A549 (cell line): ENCODE results near the gene PPP5C. TPM values are rescaled to one million over a fixed set of nuclear protein-coding genes. Genes with fewer than 3 reads are reported as not detected.

ENCODE experiments used
- ATAC-seq, 2 experiments: fragments of 200-7000 bp in 1 of 2; fragments of >200 bp in 1 of 2; cut with Nextera tagmentation in 1 of 2; cut with Tn5 transposase in 1 of 2; 3 replicates each; pipeline versions ENCODE4 v1.8.0 to v1.9.1; 2018 to 2020; ENCODE audit warnings: mild to moderate bottlenecking in 1 of 2, moderate library complexity in 1 of 2
- CTCF ChIA-PET: fragments of 300-600 bp; sonication (Branson Sonifier 250); formaldehyde crosslinking; extraction: SDS; loops from one replicate; lab custom pipeline; 2021; ENCODE audit warnings: antibody characterized with exemption, inconsistent platforms; lab: Yijun Ruan, JAX
- POLR2A ChIA-PET: fragments of 350-600 bp; formaldehyde crosslinking; extraction: SDS; loops from one replicate; lab custom pipeline; 2021; ENCODE audit warnings: antibody characterized with exemption, inconsistent platforms; lab: Yijun Ruan, JAX
- DNase-seq, 2 experiments: peaks; one replicate each; pipeline versions ENCODE4 v3.0.0 to v3.0.0-alpha.2; 2011 to 2016; ENCODE audit warnings: low read depth in 1 of 2, low spot score in 1 of 2
- FAIRE-seq: peaks from 2 replicates; lab custom pipeline; 2011; peaks lifted over from hg19 to GRCh38; lab: Jason Lieb, UNC
- H3K27ac ChIP-seq, 2 experiments: fragments of >200 bp; sonication (Bioruptor Twin); formaldehyde crosslinking; 3 replicates each; pipeline ENCODE4 v1.5.1; 2016 to 2017
- H3K4me1 ChIP-seq: fragments of >200 bp; sonication (Bioruptor Twin); formaldehyde crosslinking; 3 replicates; pipeline ENCODE4 v1.6.1; 2016
- H3K4me2 ChIP-seq: fragments of >200 bp; sonication (Bioruptor Twin); formaldehyde crosslinking; 3 replicates; pipeline ENCODE4 v1.6.1; 2016
- H3K4me3 ChIP-seq: fragments of >200 bp; sonication (Bioruptor Twin); formaldehyde crosslinking; 3 replicates; pipeline ENCODE4 v1.5.1; 2016
- H3K9me3 ChIP-seq: fragments of >200 bp; sonication (Bioruptor Twin); formaldehyde crosslinking; 3 replicates; pipeline ENCODE4 v1.6.1; 2016
- CBX8 ChIP-seq: fragments of 200-600 bp; sonication (generic); IDR thresholded peaks from 2 replicates; pipeline ENCODE4 v1.6.1; 2016
- CEBPB ChIP-seq, 2 experiments: fragments of >200 bp in 1 of 2; sonication (Bioruptor Twin) in 1 of 2; formaldehyde crosslinking in 1 of 2; IDR thresholded peaks; 2 replicates each; pipeline ENCODE4 v1.6.1; 2012 to 2016
- CHD4 ChIP-seq: fragments of 200-600 bp; sonication (generic); IDR thresholded peaks from 2 replicates; pipeline ENCODE4 v1.6.1; 2016; ENCODE audit warnings: antibody characterized with exemption, mild to moderate bottlenecking, borderline replicate concordance
- EHF ChIP-seq: fragments of 250-450 bp; sonication (Bioruptor Pico); IDR thresholded peaks from 2 replicates; pipeline ENCODE4 v1.5.0; 2020; ENCODE audit warnings: mild to moderate bottlenecking
- EHMT2 ChIP-seq: fragments of 200-600 bp; sonication (generic); IDR thresholded peaks from 2 replicates; pipeline ENCODE4 v1.6.1; 2016; ENCODE audit warnings: antibody characterized with exemption, low read depth, mild to moderate bottlenecking, moderate library complexity
- ESRRA ChIP-seq: fragments of 150-350 bp; IDR thresholded peaks from 2 replicates; pipeline ENCODE4 v1.6.1; 2014; ENCODE audit warnings: mild to moderate bottlenecking, low read length, borderline replicate concordance
- FOSL2 ChIP-seq, 2 experiments: fragments of 450-650 bp in 1 of 2; fragments of >200 bp in 1 of 2; sonication (Bioruptor Twin) in 1 of 2; formaldehyde crosslinking; IDR thresholded peaks; 2 replicates each; pipeline versions ENCODE4 v1.5.0 to v1.6.1; 2016 to 2020; ENCODE audit warnings: mild to moderate bottlenecking in 1 of 2, moderate library complexity in 1 of 2
- FOXS1 ChIP-seq: fragments of 250-450 bp; sonication (Bioruptor Pico); IDR thresholded peaks from 2 replicates; pipeline ENCODE4 v1.5.0; 2020; ENCODE audit warnings: mild to moderate bottlenecking, moderate library complexity
- HDAC2 ChIP-seq: fragments of 200-600 bp; sonication (generic); IDR thresholded peaks from 2 replicates; pipeline ENCODE4 v1.6.1; 2016
- HOXA7 ChIP-seq: fragments of 250-450 bp; sonication (Bioruptor Pico); IDR thresholded peaks from 2 replicates; pipeline ENCODE4 v1.5.0; 2020; ENCODE audit warnings: mild to moderate bottlenecking, moderate library complexity
- HOXB5 ChIP-seq: fragments of 250-450 bp; sonication (Bioruptor Pico); IDR thresholded peaks from 2 replicates; pipeline ENCODE4 v1.5.0; 2020; ENCODE audit warnings: mild to moderate bottlenecking, moderate library complexity
- JUNB ChIP-seq: fragments of >200 bp; sonication (Bioruptor Twin); formaldehyde crosslinking; IDR thresholded peaks from 2 replicates; pipeline ENCODE4 v1.6.1; 2016
- KDM5A ChIP-seq: fragments of 200-600 bp; sonication (generic); IDR thresholded peaks from 2 replicates; pipeline ENCODE4 v1.6.1; 2016; ENCODE audit warnings: antibody characterized with exemption, mild to moderate bottlenecking
- MAZ ChIP-seq: fragments of 150-350 bp; IDR thresholded peaks from 2 replicates; pipeline ENCODE4 v1.6.1; 2014; ENCODE audit warnings: antibody characterized with exemption, low read depth, low read length, borderline replicate concordance
- PHF8 ChIP-seq: fragments of 200-600 bp; sonication (generic); IDR thresholded peaks from 2 replicates; pipeline ENCODE4 v1.6.1; 2016; ENCODE audit warnings: low read depth, mild to moderate bottlenecking, antibody characterized with exemption, moderate library complexity, borderline replicate concordance
- RARB ChIP-seq: fragments of 250-450 bp; sonication (Bioruptor Pico); IDR thresholded peaks from 2 replicates; pipeline ENCODE4 v1.8.0; 2021; ENCODE audit warnings: mild to moderate bottlenecking, moderate library complexity
- RNF2 ChIP-seq: fragments of 200-600 bp; sonication (generic); IDR thresholded peaks from 2 replicates; pipeline ENCODE4 v1.6.1; 2016; ENCODE audit warnings: low read depth, mild to moderate bottlenecking, antibody characterized with exemption, moderate library complexity, borderline replicate concordance
- SMC3 ChIP-seq: fragments of >200 bp; sonication (Bioruptor Twin); formaldehyde crosslinking; IDR thresholded peaks from 3 replicates; pipeline ENCODE4 v1.6.1; 2018; ENCODE audit warnings: inconsistent platforms
- TP53 ChIP-seq: fragments of 250-450 bp; sonication (Bioruptor Pico); IDR thresholded peaks from 2 replicates; pipeline ENCODE4 v1.5.0; 2021; ENCODE audit warnings: mild to moderate bottlenecking, moderate library complexity
- ZNF302 ChIP-seq: fragments of 250-450 bp; sonication (Bioruptor Pico); IDR thresholded peaks from 2 replicates; pipeline ENCODE4 v1.9.0; 2021; ENCODE audit warnings: inconsistent platforms, mild to moderate bottlenecking, moderate library complexity
- ZSCAN20 ChIP-seq: fragments of 250-450 bp; sonication (Bioruptor Pico); IDR thresholded peaks from 2 replicates; pipeline ENCODE4 v1.8.0; 2022; ENCODE audit warnings: mild to moderate bottlenecking, moderate library complexity
- WGBS: methylation state at CpG from one replicate; pipeline ENCODE4 v1.1.6; 2017; ENCODE audit errors: missing lambda C conversion rate; 5-methylcytosine and 5-hydroxymethylcytosine counted together
- polyA plus RNA-seq, 4 experiments: library from polyadenylated mRNA; depleted of rRNA in 3 of 4; stranded (reverse); fragments of >200 nt; fragmentation: RNase III in 1 of 4; extraction: RNeasy Plus Mini Kit Qiagen cat#74134 plus additional on column Dnase treatment in 1 of 4; gene quantifications; 2 replicates in 3 of 4; 3 replicates in 1 of 4; pipeline ENCODE4 v1.2.3, GENCODE V29; 2011 to 2017
- TF ChIP-seq, protein P1 (sequence below): fragments of 250-450 bp; sonication (Bioruptor Pico); IDR thresholded peaks from 2 replicates; pipeline ENCODE4 v1.5.0; 2020; ENCODE audit warnings: low read depth, mild to moderate bottlenecking, moderate library complexity
- TF ChIP-seq, protein P2 (sequence below): IDR thresholded peaks from 2 replicates; pipeline ENCODE4 v1.6.1; 2012
- TF ChIP-seq, protein P3 (sequence below): fragments of 150-350 bp; IDR thresholded peaks from 2 replicates; pipeline ENCODE4 v1.6.1; 2014; ENCODE audit warnings: low read depth, mild to moderate bottlenecking, low read length
- TF ChIP-seq, protein P4 (sequence below): fragments of 200-600 bp; sonication (generic); IDR thresholded peaks from 2 replicates; pipeline ENCODE4 v1.6.1; 2016; ENCODE audit warnings: antibody characterized with exemption, mild to moderate bottlenecking, moderate library complexity

Gene PPP5C
- polyA plus RNA-seq, 2 of the 4 experiments (the other 2 are of a cell fraction), result 94.2 to 107 TPM

DNA sequence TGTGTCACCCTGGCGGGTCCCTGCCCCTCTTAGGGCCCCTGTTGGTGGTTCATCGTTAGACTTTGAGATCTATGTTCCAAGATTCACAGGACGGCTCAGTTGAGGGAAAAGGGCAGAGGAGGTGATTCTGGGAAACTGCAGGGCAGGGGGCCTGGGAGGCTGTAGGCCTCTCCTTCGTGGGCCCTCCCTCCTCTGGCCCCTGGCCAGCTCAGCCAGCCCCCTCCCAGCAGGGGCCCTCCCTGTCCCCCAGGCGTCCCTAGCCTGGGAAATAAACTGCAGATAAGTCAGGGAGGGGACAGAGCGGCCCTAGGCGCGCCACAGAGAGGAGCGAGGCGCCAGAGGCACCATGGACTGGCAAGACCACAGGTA, 43.6 kb upstream of the PPP5C start:
- Histone ChIP-seq H3K27ac (no peak overlapping the region; a peak in 1 of 6 replicates), H3K4me3 (no peak overlapping the region), H3K9me3 (peaks cover 27% of the 10 kb centered on the region), H3K4me2 (no peak overlapping the region), H3K4me1 (peaks cover 27% of the 10 kb centered on the region)
- CTCF ChIA-PET, result interaction anchor here (0.6 to 1.8 kb wide), 4 partner anchors 20 to 537 kb away, joined by 3 to 9 read pairs (median 4); no protein-coding TSS in a partner anchor
- no peak for TF ChIP-seq KDM5A
- no peak for TF ChIP-seq ZNF302 (CRISPR knock-in tag)
- TF ChIP-seq CEBPB (IDR thresholded peaks at IDR 0.05), result no peak
- no peak for TF ChIP-seq CBX8
- no peak for TF ChIP-seq FOSL2 (IDR thresholded peaks at IDR 0.05)
- TF ChIP-seq FOSL2 (CRISPR knock-in tag; IDR thresholded peaks at IDR 0.05), result no peak
- TF ChIP-seq PHF8, result no peak
- no peak for TF ChIP-seq JUNB
- no peak for TF ChIP-seq ZSCAN20
- no peak for TF ChIP-seq RARB
- TF ChIP-seq EHF (CRISPR knock-in tag), result no peak
- no peak for TF ChIP-seq CHD4
- TF ChIP-seq MAZ, result no peak
- TF ChIP-seq HOXB5 (CRISPR knock-in tag), result no peak
- TF ChIP-seq TP53 (CRISPR knock-in tag), result no peak
- TF ChIP-seq HOXA7, result no peak
- TF ChIP-seq, protein P1, sequence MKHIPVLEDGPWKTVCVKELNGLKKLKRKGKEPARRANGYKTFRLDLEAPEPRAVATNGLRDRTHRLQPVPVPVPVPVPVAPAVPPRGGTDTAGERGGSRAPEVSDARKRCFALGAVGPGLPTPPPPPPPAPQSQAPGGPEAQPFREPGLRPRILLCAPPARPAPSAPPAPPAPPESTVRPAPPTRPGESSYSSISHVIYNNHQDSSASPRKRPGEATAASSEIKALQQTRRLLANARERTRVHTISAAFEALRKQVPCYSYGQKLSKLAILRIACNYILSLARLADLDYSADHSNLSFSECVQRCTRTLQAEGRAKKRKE, result no peak
- TF ChIP-seq, protein P2, sequence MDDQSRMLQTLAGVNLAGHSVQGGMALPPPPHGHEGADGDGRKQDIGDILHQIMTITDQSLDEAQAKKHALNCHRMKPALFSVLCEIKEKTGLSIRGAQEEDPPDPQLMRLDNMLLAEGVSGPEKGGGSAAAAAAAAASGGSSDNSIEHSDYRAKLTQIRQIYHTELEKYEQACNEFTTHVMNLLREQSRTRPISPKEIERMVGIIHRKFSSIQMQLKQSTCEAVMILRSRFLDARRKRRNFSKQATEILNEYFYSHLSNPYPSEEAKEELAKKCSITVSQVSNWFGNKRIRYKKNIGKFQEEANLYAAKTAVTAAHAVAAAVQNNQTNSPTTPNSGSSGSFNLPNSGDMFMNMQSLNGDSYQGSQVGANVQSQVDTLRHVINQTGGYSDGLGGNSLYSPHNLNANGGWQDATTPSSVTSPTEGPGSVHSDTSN, result no peak
- TF ChIP-seq, protein P3, sequence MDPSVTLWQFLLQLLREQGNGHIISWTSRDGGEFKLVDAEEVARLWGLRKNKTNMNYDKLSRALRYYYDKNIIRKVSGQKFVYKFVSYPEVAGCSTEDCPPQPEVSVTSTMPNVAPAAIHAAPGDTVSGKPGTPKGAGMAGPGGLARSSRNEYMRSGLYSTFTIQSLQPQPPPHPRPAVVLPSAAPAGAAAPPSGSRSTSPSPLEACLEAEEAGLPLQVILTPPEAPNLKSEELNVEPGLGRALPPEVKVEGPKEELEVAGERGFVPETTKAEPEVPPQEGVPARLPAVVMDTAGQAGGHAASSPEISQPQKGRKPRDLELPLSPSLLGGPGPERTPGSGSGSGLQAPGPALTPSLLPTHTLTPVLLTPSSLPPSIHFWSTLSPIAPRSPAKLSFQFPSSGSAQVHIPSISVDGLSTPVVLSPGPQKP, result no peak
- WGBS, result 84% methylated on average over 10 of the region's 10 CpGs
- FAIRE-seq, result no peak
- POLR2A ChIA-PET, result no interaction called here
- no peak for ATAC-seq
- no peak for DNase-seq

DNA sequence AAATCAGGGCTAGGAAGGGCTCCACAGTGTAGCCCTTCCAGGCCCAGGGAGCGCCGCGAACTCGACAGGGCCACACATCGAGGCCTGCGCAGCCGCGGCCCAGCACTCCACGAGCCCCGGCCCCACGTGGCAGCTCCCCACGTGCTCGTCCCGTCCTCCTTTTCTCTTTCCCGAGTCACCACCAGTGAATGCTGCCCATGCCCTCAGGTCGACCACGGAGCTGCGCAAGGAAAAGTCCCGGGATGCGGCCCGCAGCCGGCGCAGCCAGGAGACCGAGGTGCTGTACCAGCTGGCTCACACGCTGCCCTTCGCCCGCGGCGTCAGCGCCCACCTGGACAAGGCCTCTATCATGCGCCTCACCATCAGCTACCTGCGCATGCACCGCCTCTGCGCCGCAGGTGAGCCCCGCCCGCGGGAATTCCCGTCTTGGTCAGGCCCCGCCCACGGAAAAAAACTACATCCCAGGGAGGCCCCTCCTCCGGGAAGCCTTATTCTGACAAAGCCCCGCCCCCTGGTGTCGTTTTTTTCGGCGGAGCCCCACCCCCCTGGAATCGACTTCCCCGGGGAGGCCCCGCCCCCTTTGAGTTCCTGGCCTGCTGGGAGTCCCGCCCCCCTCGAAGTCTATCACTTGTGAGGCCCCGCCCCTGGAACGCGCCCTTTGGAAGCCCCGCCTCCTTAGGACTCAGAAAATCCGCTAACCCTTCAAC, 43.0 kb upstream of the PPP5C start:
- Histone ChIP-seq H3K4me2 (no peak overlapping the region), H3K9me3 (peaks cover 27% of the 10 kb centered on the region), H3K4me1 (peaks cover 21% of the 10 kb centered on the region), H3K27ac (no peak overlapping the region; a peak in 1 of 6 replicates), H3K4me3 (no peak overlapping the region)
- TF ChIP-seq, protein P3, result no peak
- TF ChIP-seq RNF2, result no peak
- no peak for TF ChIP-seq FOXS1 (CRISPR knock-in tag)
- no peak for TF ChIP-seq EHF (CRISPR knock-in tag)
- no peak for TF ChIP-seq EHMT2
- TF ChIP-seq PHF8, result no peak
- TF ChIP-seq, protein P4, sequence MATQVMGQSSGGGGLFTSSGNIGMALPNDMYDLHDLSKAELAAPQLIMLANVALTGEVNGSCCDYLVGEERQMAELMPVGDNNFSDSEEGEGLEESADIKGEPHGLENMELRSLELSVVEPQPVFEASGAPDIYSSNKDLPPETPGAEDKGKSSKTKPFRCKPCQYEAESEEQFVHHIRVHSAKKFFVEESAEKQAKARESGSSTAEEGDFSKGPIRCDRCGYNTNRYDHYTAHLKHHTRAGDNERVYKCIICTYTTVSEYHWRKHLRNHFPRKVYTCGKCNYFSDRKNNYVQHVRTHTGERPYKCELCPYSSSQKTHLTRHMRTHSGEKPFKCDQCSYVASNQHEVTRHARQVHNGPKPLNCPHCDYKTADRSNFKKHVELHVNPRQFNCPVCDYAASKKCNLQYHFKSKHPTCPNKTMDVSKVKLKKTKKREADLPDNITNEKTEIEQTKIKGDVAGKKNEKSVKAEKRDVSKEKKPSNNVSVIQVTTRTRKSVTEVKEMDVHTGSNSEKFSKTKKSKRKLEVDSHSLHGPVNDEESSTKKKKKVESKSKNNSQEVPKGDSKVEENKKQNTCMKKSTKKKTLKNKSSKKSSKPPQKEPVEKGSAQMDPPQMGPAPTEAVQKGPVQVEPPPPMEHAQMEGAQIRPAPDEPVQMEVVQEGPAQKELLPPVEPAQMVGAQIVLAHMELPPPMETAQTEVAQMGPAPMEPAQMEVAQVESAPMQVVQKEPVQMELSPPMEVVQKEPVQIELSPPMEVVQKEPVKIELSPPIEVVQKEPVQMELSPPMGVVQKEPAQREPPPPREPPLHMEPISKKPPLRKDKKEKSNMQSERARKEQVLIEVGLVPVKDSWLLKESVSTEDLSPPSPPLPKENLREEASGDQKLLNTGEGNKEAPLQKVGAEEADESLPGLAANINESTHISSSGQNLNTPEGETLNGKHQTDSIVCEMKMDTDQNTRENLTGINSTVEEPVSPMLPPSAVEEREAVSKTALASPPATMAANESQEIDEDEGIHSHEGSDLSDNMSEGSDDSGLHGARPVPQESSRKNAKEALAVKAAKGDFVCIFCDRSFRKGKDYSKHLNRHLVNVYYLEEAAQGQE, result no peak
- no peak for TF ChIP-seq SMC3
- TF ChIP-seq HDAC2, result no peak
- no peak for TF ChIP-seq ESRRA
- no peak for TF ChIP-seq KDM5A
- POLR2A ChIA-PET, result no interaction called here
- DNase-seq (peak; percentile 40 to 57), ATAC-seq (no peak; a peak in 1 of 6 replicates), FAIRE-seq (no peak)
- CTCF ChIA-PET, result interaction anchor here (0.6 to 1.8 kb wide), 3 partner anchors 21 to 536 kb away, joined by 3 to 9 read pairs (median 4); no protein-coding TSS in a partner anchor
- WGBS, result 87% methylated on average over 47 of the region's 56 CpGs
